HG02623 (cell line): Measurements from ENCODE around the gene SLC49A4.
"Not testable (repeated sequence)": the region's sequence is repeated elsewhere in the genome, so short reads cannot be mapped to it uniquely, and the experiment has no call there.

Experiments used
- ATAC-seq: cut with Tn5 transposase; IDR thresholded peaks from one replicate; pipeline ENCODE4 v1.9.1; 2021; ENCODE audit warnings: moderate library complexity; ENCODE audit not compliant: unreplicated experiment

Gene SLC49A4, protein sequence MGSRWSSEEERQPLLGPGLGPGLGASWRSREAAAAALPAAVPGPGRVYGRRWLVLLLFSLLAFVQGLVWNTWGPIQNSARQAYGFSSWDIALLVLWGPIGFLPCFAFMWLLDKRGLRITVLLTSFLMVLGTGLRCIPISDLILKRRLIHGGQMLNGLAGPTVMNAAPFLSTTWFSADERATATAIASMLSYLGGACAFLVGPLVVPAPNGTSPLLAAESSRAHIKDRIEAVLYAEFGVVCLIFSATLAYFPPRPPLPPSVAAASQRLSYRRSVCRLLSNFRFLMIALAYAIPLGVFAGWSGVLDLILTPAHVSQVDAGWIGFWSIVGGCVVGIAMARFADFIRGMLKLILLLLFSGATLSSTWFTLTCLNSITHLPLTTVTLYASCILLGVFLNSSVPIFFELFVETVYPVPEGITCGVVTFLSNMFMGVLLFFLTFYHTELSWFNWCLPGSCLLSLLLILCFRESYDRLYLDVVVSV

GRCh38 chr3:122794779-122795673, at the start of gene SLC49A4:
TSS of gene SLC49A4 (plus strand) at chr3:122795069. CDS start at chr3:122795193, 124 bp downstream.
- ATAC-seq = peak; percentile 77

DNA sequence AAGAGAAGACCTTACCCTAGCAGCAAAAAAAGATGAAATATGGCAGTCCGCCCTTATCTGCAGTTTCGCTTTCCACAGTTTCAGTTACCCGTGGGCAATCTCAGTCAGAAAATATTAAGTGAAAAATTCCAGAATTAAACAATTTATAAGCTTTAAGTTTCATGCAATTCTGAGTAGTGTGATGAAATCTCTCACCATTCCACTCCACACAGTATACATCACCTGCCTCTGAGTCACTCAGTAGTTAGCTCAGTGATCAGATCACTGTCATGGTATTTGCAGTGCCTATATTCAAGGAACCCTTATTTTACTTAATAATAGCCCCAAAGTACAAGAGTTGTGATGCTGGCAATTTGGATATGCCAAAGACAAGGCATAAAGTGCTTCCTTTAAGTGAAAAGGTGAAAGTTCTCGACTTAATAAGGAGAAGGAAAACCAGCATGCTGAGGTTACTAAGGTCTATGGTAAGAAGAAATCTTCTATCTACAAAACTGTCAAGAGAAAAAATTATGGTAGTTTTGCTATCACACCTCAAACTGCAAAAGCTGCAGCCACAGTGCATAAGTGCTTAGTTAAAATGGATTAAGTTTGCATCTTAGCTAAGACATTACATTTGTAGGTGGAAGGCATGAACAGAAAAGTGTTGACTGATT, 49.4 kb upstream of the SLC49A4 start:
- no peak for ATAC-seq

DNA sequence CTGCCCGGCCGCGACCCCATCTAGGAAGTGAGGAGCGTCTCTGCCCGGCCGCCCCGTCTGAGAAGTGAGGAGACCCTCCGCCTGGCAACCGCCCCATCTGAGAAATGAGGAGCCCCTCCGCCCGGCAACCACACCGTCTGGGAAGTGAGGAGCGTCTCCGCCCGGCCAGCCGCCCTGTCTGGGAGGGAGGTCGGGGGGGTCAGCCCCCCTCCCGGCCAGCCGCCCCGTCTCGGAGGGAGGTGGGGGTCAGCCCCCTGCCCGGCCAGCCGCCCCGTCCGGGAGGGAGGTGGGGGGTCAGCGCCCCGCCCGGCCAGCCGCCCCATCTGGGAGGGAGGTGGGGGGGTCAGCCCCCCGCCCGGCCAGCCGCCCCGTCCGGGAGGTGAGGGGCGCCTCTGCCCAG, 47.6 kb upstream of the SLC49A4 start:
- ATAC-seq = not testable (repeated sequence)

- no peak for ATAC-seq
Measured at GRCh38 chr3:122748347-122748746, 46.5 kb upstream of the SLC49A4 start.

DNA sequence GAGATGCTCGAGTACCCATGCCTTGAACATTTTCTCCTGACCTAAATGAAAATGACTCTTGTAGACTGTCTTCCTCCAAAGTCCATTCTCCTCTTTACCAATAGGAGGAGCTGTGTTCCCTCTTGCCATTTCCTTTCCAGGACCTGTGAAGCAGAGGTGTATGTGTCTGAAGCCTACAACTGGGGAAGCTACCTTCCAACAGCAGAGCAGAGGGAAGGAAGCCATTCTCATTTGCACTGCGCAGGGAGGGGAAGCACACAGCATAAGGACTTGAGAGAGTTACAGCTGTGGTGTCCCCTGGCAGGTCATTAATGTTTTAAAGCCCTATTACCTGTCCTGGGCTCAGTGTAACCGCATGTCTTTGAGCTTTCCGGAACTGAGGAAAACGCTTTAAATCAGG, 39.9 kb upstream of the SLC49A4 start:
- peak; percentile 64 for ATAC-seq

DNA sequence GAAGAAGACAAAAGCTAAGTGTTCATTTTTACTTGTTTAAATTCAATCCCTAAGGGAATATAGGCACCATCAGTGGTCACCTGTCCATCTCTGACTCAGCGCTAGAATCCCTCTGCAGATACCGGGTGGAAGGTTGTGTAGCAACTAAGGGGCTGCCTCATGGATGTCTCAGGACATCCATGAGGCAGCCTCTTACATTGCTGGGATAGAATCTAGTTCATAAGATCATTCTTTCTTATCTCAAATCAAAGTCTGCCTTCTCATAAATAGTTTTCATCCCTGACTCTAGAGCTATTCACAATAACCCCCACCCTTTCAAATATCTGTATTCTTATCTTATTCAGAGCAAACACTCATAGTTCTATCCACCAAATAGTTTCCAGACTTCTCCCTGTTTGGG, 39.4 kb upstream of the SLC49A4 start:
- ATAC-seq = no peak

- no peak for ATAC-seq
Measured at GRCh38 chr3:122758877-122759560, 35.9 kb upstream of the SLC49A4 start.

DNA sequence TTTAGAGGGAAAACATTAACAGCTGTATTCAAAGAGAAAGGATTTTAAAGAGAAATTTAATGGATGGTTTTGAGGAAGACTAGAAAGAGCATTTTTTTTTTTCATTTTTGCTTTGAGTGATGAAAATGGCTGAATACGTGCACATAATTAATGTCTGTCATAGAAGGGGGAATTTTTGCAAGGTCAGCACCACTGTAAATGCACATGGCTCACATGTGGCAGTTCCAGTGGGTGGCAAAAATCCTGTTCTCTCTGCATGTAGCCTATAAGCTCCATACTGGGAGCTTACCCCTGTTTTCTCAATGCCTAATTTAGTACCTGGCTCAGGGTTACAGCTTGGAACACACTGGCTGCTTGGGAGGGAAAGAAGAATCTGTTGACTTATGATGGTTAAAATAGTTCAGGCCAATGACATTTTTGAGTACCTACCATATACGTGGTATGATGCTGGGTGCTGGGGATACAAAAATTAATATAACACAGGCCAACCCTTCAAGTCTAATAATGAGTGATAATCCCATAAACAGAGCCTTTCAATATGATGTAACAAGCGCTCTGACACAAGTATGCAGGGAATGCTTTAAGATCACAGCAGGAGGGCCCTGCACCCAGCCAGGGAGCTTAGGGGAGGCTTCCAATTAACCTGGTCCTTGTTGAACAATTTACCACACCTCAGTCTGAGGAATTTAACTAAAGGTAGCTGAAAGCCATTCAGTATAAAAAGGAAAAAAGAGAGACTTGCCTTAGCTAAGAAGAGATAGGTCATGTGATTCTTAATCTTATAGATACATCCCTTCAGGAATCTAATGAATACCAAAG, 34.2 kb upstream of the SLC49A4 start:
- ATAC-seq = no peak

DNA sequence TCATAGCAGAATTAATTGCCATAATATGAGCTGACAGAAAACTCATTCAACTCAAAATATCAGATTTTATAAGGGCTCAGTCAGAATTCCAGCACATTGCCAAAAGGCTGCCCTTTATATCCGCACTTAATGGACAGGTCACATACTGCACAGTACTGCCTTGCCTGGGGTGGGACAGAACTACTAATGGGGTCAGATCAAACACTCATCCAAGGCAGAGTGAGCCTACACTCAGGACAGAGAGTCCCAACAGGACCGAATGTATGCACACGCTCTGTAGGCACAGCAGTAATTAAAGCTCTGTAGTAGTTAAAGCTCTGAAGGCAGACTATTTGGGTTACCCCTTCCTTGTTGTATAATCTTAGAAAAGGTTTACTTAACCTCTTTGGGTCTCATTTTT, 28.4 kb upstream of the SLC49A4 start:
- ATAC-seq = no peak

DNA sequence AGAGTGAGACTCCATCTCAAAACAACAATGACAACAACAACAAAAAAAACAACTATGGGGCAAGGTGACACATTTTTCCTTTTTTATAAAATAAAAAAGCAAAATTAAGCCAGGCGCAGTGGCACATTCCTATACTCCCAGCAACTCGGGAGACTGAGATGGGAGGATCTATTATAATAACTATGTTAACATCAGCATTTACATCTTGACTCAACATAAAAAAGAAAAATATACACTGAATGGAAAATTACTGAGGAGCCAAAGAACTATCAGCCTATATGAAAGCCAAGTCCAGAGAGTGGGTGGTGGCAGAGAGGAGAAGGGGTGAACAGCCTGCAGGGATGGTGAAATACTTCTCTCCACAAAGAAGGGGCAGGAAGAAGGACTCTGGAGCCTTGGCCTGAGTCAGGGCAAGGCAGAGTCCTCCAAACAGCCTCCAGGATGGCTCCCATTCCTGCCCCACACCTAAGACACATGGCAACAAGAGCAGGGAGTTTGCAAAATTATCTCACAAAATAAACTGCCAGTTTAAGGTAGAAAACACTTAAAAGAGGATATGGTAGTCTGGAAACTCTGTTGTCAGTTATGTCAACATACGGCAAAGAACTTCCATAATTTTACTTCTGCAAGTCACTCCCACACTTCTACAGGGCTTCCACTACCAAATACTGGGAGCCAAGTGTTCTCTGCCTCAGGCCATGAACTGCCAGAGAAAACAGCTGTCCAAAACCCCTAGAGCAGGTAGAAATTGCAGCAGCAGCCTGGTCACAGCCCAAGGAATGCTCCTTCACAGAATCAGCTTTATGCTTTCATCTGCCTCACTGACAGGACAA, 27.1 kb upstream of the SLC49A4 start:
- ATAC-seq = no peak

DNA sequence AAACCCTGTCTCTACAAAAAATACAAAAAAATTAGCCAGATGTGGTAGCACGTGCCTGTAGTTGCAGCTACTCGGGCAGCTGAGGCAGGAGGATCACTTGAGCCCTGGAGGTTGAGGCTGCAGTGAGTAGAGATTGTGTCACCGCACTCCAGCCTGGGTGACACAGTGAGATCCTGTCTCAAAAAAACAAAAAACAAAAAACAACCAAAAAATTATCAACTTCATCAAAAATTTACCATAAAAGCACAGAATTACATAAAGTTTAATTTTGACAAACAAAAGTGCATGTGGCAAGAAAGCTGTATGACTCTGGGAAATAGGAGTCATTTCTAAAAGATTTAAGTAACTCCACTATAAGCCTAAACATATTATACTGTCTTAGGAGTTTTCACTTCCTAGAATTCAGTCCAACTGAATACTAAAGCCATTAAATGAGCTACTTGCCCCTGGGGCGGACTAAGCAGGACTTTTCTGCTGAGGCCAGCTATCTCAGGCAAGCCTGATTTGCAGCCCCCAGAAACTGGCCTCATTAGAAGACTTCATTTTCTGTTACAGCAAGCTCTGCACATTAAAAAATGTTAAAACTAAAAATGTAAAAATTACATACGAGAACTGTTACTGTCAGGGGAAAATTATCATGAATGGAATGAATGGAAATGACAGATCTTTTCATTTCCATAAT, 24.2 kb upstream of the SLC49A4 start:
- no peak for ATAC-seq

DNA sequence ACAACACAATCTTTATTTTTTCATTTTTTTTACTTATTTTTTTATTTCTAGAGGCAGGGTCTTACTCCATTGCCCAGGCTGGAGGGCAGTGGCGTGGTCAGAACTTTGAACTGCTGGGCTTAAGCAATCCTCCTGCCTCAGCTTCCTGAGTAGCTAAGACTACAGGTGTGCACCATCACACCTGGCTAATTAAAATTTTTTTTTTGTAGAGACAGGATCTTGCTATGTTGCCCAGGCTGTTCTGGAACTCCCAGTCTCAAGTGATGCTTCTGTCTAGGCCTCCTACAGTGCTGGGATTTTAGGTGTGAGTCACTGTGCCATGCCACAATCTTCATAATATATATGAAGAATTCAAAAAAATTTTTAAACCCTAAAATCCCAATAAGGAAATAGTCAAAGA, 22.0 kb upstream of the SLC49A4 start:
- ATAC-seq = no peak

DNA sequence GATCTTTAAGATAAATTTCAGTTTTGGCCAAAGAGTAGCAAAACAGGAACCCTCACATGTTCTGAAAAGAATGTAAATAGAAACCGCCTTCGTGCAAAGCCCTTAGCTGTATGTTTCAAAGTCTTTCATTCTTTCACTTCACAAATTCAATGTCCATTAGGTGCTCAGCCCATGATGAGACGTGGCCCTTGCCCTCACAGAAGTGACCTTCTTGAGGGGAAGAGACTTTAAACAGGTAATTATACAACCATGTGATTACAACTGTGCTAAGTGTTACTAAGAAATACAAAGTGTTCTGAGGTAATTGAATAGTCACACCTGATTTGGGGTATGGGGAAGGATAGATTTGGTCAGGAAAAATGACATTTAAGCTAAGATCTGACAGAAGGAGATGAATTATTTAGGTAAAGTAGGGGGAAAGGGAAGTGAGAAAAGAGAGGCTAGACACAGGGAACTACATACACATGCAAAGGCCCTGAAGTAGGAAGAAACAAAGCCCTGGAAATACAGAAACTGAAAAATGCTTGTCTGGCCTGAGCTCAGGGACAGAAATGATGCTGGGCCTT, 20.8 kb upstream of the SLC49A4 start:
- peak; percentile 53 for ATAC-seq

DNA sequence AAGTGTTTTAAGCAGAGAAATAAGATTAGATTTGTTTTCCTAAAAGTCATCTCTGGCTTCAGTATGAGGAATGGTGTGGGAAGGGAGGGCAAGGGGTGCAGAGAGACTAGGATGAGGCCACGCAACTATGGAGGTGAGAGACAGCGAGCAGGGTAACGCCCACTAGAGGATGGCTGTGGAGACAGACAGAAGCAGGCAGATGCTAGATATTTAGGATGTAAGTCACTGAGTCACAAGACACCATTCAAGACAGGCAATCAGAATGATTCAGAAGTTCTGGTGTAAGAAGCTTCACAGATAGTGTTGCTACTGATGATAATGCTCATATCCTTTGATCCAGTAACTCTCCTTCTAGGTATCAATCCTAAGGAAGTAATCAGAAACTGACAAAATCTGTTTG, 20.3 kb upstream of the SLC49A4 start:
- no peak for ATAC-seq

DNA sequence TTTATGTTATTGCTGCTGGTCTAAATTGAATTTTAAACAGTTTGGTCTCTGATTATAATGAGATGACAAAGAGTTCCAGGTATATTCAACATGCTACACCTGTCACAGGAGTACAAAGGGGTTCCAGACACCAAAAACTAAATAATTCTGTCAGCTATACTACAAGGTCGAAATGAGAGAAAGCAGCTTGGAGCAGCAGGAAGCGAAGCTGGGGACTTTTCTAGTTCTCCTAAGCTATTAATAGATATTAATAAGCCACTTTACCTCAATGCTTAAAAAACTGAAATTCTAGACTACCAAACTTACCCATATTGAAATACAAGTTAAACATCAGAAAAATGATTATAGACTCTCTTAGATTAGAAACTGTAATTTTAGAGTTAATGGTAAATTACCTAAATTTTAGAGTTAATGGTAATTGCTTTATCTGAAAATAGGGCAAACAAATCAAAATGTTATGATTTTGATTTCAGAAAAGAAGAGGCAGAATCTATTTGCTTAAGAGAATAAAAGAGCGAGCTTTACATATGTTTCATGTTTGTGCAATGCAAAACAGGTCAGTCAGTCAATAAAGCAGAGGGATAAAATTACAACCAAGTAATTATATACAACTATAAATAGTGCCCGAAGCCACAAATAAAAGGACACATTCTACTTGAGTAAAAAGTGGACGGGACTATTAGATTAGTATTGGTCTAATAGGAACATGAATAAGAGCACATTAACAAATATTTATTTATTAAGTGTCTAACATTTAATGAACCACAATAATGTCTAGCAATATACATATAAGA, 18.0 kb upstream of the SLC49A4 start:
- no peak for ATAC-seq

DNA sequence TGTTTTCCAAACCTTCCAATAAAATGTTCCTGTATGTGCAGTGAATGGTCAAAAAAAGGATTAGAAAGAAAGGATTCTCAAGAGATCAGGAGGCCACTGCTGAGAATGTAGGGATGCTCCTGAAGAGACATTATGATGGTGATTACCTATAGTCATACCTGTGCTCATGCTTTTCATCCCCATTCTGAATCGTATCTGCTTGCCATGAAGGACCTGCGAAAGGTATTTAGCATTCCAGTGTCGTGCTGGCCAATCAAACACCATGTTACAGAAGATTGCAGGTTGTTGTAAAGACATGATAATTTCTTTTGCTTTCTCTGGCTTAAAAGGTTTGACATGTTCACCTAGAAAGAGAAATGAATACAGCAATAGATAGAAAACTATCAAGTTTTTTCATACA, 17.3 kb upstream of the SLC49A4 start:
- no peak for ATAC-seq

DNA sequence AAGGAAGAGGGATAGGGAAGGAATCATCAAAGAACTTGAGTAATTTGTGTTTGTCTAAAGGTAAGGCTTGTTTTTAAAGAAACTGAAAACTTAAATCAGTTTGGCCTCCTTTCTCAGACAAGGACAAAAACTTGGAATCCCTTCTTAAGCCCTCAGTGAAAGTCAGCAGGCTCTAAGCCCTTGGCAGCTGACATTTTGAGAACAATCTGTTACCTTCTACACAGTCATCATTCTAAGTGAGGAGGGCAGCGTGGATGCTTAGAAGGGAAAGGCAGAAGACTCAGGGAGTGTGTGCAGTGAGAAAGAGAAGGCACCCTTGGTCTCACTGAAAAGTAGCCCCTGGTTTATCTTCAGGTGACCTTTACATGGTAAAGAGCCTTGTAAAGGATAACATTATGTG, 12.1 kb upstream of the SLC49A4 start:
- no peak for ATAC-seq
